ENCODE results near the gene PLCB1. TPM values are rescaled to one million over a fixed set of nuclear protein-coding genes. Genes with fewer than 3 reads are reported as not detected.
"Not testable (repeated sequence)": the region's sequence is repeated elsewhere in the genome, so short reads cannot be mapped to it uniquely, and the experiment has no call there.

Gene PLCB1
- total RNA-seq, 1 donor: 13.4 TPM

DNA sequence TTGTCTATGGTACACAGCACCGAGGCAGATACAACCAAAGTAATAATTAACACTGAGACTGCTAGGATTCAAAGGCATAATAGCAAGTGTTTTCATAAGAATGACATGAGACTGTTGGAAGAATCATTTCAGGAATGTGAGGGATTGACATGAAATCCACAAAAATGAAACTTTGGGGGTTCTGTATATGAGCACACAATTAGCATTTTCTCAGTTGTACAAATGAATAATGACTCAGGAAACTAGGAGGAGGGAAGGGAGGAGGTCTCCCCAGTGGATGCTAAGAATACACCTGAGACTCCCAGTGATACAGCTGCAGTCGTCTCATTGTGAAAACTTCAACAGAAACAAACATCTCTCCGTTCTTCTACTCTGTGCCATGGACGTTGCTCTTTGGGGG is 508.4 kb downstream of the PLCB1 start:
- Histone ChIP-seq H3K9me3 (ENCODE audit: low read depth, low read length) (no peaks in the 10 kb centered on the region), H3K4me2 (ENCODE audit: insufficient read depth, low read length) (no peak overlapping the region), H3K4me3 (ENCODE audit: insufficient read depth, low read length) (no peak overlapping the region), H3K27ac (ENCODE audit: low read depth, low read length) (no peak overlapping the region), H2AFZ (ENCODE audit: low read length) (no peak overlapping the region), H4K20me1 (ENCODE audit: insufficient read depth, low read length) (no peaks in the 10 kb centered on the region), H3K36me3 (ENCODE audit: insufficient read depth, low read length) (no peaks in the 10 kb centered on the region), H3K27me3 (ENCODE audit: insufficient read depth, low read length) (no peaks in the 10 kb centered on the region), H3K4me1 (ENCODE audit: insufficient read depth, low read length) (peaks cover under 1% of the 10 kb centered on the region), H3K79me2 (ENCODE audit: insufficient read depth, low read length) (no peaks in the 10 kb centered on the region)
- peak; percentile 88 for DNase-seq (ENCODE audit: insufficient read length, low spot score, missing footprints)
- TF ChIP-seq, protein P1, sequence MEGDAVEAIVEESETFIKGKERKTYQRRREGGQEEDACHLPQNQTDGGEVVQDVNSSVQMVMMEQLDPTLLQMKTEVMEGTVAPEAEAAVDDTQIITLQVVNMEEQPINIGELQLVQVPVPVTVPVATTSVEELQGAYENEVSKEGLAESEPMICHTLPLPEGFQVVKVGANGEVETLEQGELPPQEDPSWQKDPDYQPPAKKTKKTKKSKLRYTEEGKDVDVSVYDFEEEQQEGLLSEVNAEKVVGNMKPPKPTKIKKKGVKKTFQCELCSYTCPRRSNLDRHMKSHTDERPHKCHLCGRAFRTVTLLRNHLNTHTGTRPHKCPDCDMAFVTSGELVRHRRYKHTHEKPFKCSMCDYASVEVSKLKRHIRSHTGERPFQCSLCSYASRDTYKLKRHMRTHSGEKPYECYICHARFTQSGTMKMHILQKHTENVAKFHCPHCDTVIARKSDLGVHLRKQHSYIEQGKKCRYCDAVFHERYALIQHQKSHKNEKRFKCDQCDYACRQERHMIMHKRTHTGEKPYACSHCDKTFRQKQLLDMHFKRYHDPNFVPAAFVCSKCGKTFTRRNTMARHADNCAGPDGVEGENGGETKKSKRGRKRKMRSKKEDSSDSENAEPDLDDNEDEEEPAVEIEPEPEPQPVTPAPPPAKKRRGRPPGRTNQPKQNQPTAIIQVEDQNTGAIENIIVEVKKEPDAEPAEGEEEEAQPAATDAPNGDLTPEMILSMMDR (IDR thresholded peaks at IDR 0.05; ENCODE audit: extremely low read depth, low read depth, low read length): no peak

DNA sequence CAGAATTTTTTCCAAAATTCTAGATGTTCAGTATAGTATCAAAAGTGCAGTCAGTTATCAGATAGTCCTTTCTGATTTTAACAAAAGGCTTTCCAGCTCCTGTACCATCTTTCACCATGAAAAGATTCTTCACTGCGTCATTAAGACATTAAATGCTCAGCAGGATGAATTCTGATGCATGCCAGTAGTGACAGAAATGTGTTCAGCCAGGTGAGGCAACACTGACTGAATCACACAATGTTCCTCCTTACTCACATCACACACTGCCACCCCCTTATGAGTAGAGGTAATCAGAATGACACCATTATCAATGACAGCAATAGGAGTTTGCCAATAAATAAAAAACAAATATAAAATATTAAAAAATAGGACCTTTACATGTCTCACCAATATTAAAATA is 510.2 kb downstream of the PLCB1 start:
- no peaks in the 10 kb centered on the region for H3K9me3 ChIP-seq (ENCODE audit: low read depth, low read length)
- H3K4me1 ChIP-seq (ENCODE audit: insufficient read depth, low read length): peaks cover 18% of the 10 kb centered on the region
- no peaks in the 10 kb centered on the region for H4K20me1 ChIP-seq (ENCODE audit: insufficient read depth, low read length)
- H3K79me2 ChIP-seq (ENCODE audit: insufficient read depth, low read length): no peaks in the 10 kb centered on the region
- no peak overlapping the region for H3K4me3 ChIP-seq (ENCODE audit: insufficient read depth, low read length)
- no peak overlapping the region for H2AFZ ChIP-seq (ENCODE audit: low read length)
- no peak overlapping the region for H3K27ac ChIP-seq (ENCODE audit: low read depth, low read length)
- no peak for DNase-seq (ENCODE audit: insufficient read length, low spot score, missing footprints)
- TF ChIP-seq, protein P1 (IDR thresholded peaks at IDR 0.05; ENCODE audit: extremely low read depth, low read depth, low read length): no peak
- no peak overlapping the region for H3K4me2 ChIP-seq (ENCODE audit: insufficient read depth, low read length)
- no peaks in the 10 kb centered on the region for H3K27me3 ChIP-seq (ENCODE audit: insufficient read depth, low read length)
- no peaks in the 10 kb centered on the region for H3K36me3 ChIP-seq (ENCODE audit: insufficient read depth, low read length)

DNA sequence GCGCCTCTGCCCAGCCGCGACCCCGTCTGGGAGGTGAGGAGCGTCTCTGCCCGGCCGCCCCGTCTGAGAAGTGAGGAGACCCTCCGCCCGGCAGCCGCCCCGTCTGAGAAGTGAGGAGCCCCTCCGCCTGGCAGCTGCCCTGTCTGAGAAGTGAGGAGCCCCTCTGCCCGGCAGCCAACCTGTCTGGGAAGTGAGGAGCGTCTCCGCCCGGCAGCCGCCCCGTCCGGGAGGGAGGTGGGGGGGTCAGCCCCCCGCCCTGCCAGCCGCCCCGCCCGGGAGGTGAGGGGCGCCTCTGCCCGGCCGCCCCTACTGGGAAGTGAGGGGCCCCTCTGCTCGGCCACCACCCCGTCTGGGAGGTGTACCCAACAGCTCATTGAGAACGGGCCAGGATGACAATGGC is 512.4 kb downstream of the PLCB1 start:
- H3K4me1 ChIP-seq (ENCODE audit: insufficient read depth, low read length): peaks cover 27% of the 10 kb centered on the region
- not testable (repeated sequence) for H3K27me3 ChIP-seq (ENCODE audit: insufficient read depth, low read length); H3K79me2 ChIP-seq (ENCODE audit: insufficient read depth, low read length); H3K4me3 ChIP-seq (ENCODE audit: insufficient read depth, low read length); H3K27ac ChIP-seq (ENCODE audit: low read depth, low read length); H3K9me3 ChIP-seq (ENCODE audit: low read depth, low read length); H3K4me2 ChIP-seq (ENCODE audit: insufficient read depth, low read length); H3K36me3 ChIP-seq (ENCODE audit: insufficient read depth, low read length); H4K20me1 ChIP-seq (ENCODE audit: insufficient read depth, low read length); DNase-seq (ENCODE audit: insufficient read length, low spot score, missing footprints); H2AFZ ChIP-seq (ENCODE audit: low read length)

DNA sequence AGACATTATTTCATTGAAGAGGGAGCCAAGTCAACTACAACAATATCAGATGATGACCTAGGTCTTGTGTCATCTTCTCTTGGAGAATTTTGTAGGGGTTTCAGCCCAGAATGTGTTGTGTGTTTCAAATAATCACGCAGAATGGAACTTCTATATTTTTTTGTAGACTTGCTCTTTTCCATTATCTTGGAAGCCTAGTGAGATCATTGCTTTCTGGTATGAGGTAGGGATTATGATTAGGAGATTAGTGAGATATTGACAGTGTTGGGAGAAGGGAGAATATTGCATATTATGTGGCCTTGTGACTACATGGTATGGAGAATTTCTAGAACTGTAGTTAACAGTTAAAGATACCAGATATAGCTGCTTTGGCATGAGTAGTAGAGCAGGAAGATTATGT is 513.3 kb downstream of the PLCB1 start:
- no peaks in the 10 kb centered on the region for H3K27me3 ChIP-seq (ENCODE audit: insufficient read depth, low read length)
- H3K4me2 ChIP-seq (ENCODE audit: insufficient read depth, low read length): no peak overlapping the region
- no peak overlapping the region for H3K4me3 ChIP-seq (ENCODE audit: insufficient read depth, low read length)
- H4K20me1 ChIP-seq (ENCODE audit: insufficient read depth, low read length): no peaks in the 10 kb centered on the region
- H3K9me3 ChIP-seq (ENCODE audit: low read depth, low read length): no peaks in the 10 kb centered on the region
- peaks cover 27% of the 10 kb centered on the region for H3K4me1 ChIP-seq (ENCODE audit: insufficient read depth, low read length)
- peak; percentile 46 for DNase-seq (ENCODE audit: insufficient read length, low spot score, missing footprints)
- no peak overlapping the region for H2AFZ ChIP-seq (ENCODE audit: low read length)
- TF ChIP-seq, protein P1 (IDR thresholded peaks at IDR 0.05; ENCODE audit: extremely low read depth, low read depth, low read length): no peak
- H3K27ac ChIP-seq (ENCODE audit: low read depth, low read length): peak overlapping the region; percentile 52
- H3K36me3 ChIP-seq (ENCODE audit: insufficient read depth, low read length): no peaks in the 10 kb centered on the region
- no peaks in the 10 kb centered on the region for H3K79me2 ChIP-seq (ENCODE audit: insufficient read depth, low read length)
